IMR-90 (cell line): ENCODE results near the gene USP7. TPM values are rescaled to one million over a fixed set of nuclear protein-coding genes. Genes with fewer than 3 reads are reported as not detected.

ENCODE experiments used
- ATAC-seq: fragments of 200-7000 bp; cut with Tn5 transposase; 2 replicates; pipeline ENCODE4 v1.9.1; 2020; ENCODE audit warnings: low read depth, mild to moderate bottlenecking, moderate library complexity
- BruUV-seq: library from RNA; stranded (reverse); fragments of 400-500 nt; replicated peaks from 2 replicates; lab custom pipeline; 2021; lab: Mats Ljungman, UMichigan
- CTCF ChIA-PET: fragments of 300-600 bp; formaldehyde crosslinking; extraction: SDS; loops from one replicate; lab custom pipeline; 2021; ENCODE audit warnings: antibody characterized with exemption; lab: Yijun Ruan, JAX
- POLR2A ChIA-PET: fragments of 300-600 bp; sonication (Branson Sonifier 250); formaldehyde crosslinking; loops from one replicate; lab custom pipeline; 2022; ENCODE audit warnings: antibody characterized with exemption; ENCODE audit not compliant: unreplicated experiment; lab: Charles Lee
- DNase-seq: peaks from one replicate; pipeline ENCODE4 v3.0.0; 2013
- H2AFZ ChIP-seq: replicated peaks from 2 replicates; pipeline ENCODE3; 2013; ENCODE audit warnings: low read length, mild to moderate bottlenecking; ENCODE audit not compliant: poor library complexity
- H2AK5ac ChIP-seq: 2 replicates; pipeline ENCODE4 v1.6.1; 2013; ENCODE audit warnings: low read depth, low read length, inconsistent platforms
- H2AK9ac ChIP-seq: replicated peaks from 2 replicates; pipeline ENCODE3; 2013; ENCODE audit warnings: mild to moderate bottlenecking, low read depth, low read length, moderate library complexity; ENCODE audit not compliant: poor library complexity
- H2BK120ac ChIP-seq: 2 replicates; pipeline ENCODE4 v1.6.1; 2013; ENCODE audit warnings: low read depth, low read length, inconsistent platforms
- H2BK15ac ChIP-seq: 3 replicates; pipeline ENCODE4 v1.6.1; 2013; ENCODE audit warnings: low read depth, low read length, inconsistent platforms
- H2BK20ac ChIP-seq: 2 replicates; pipeline ENCODE4 v1.6.1; 2013; ENCODE audit warnings: low read depth, mild to moderate bottlenecking, inconsistent platforms, low read length, moderate library complexity
- H2BK5ac ChIP-seq: 2 replicates; pipeline ENCODE4 v1.6.1; 2013; ENCODE audit warnings: mild to moderate bottlenecking, low read depth, low read length, inconsistent platforms; ENCODE audit not compliant: poor library complexity, severe bottlenecking
- H3K14ac ChIP-seq: replicated peaks from 2 replicates; pipeline ENCODE4 v1.6.1; 2013; ENCODE audit warnings: low read depth, low read length, inconsistent platforms
- H3K18ac ChIP-seq: 2 replicates; pipeline ENCODE4 v1.6.1; 2013; ENCODE audit warnings: low read depth, low read length, control low read depth
- H3K23ac ChIP-seq: 2 replicates; pipeline ENCODE4 v1.6.1; 2013; ENCODE audit warnings: low read depth, low read length, inconsistent platforms
- H3K27ac ChIP-seq: 2 replicates; pipeline ENCODE4 v1.5.1; 2013; ENCODE audit warnings: mild to moderate bottlenecking, control low read depth, low read length; ENCODE audit not compliant: insufficient read depth
- H3K27me3 ChIP-seq: 2 replicates; pipeline ENCODE4 v1.6.1; 2013; ENCODE audit warnings: low read length; ENCODE audit not compliant: control insufficient read depth, insufficient read depth
- H3K36me3 ChIP-seq: 2 replicates; pipeline ENCODE4 v1.6.1; 2013; ENCODE audit warnings: low read length, mixed read lengths; ENCODE audit not compliant: control insufficient read depth, insufficient read depth
- H3K4ac ChIP-seq: 2 replicates; pipeline ENCODE4 v1.6.1; 2013; ENCODE audit warnings: low read depth, low read length, inconsistent platforms
- H3K4me1 ChIP-seq: 2 replicates; pipeline ENCODE4 v1.6.1; 2013; ENCODE audit warnings: low read length, mixed read lengths; ENCODE audit not compliant: control insufficient read depth, insufficient read depth
- H3K4me2 ChIP-seq: 2 replicates; pipeline ENCODE4 v1.6.1; 2013; ENCODE audit warnings: low read depth, mild to moderate bottlenecking, control low read depth, low read length, moderate library complexity
- H3K4me3 ChIP-seq: 2 replicates; pipeline ENCODE4 v1.5.1; 2013; ENCODE audit warnings: low read depth, mild to moderate bottlenecking, control low read depth, low read length, moderate library complexity; ENCODE audit not compliant: insufficient read depth
- H3K56ac ChIP-seq: 2 replicates; pipeline ENCODE4 v1.6.1; 2013; ENCODE audit warnings: low read length, inconsistent platforms; ENCODE audit not compliant: insufficient read depth; ENCODE audit errors: extremely low read depth
- H3K79me1 ChIP-seq, 2 experiments: 2 replicates each; pipeline ENCODE4 v1.6.1; 2013; ENCODE audit warnings: low read length in 2 of 2, inconsistent platforms in 1 of 2, low read depth in 1 of 2
- H3K9ac ChIP-seq: 2 replicates; pipeline ENCODE4 v1.6.1; 2013; ENCODE audit warnings: low read depth, low read length, control low read depth
- H3K9me1 ChIP-seq: 2 replicates; pipeline ENCODE4 v1.6.1; 2013; ENCODE audit warnings: low read length, inconsistent platforms; ENCODE audit not compliant: insufficient read depth
- H3K9me3 ChIP-seq: 2 replicates; pipeline ENCODE4 v1.6.1; 2013; ENCODE audit warnings: low read length; ENCODE audit not compliant: control insufficient read depth, insufficient read depth
- H4K20me1 ChIP-seq: 2 replicates; pipeline ENCODE4 v1.6.1; 2013; ENCODE audit warnings: low read length, inconsistent platforms; ENCODE audit not compliant: insufficient read depth
- H4K5ac ChIP-seq: 2 replicates; pipeline ENCODE4 v1.6.1; 2013; ENCODE audit warnings: mild to moderate bottlenecking, low read depth, low read length, control low read depth
- H4K8ac ChIP-seq, 2 experiments: 2 replicates each; pipeline ENCODE4 v1.6.1; 2013; ENCODE audit warnings: low read depth in 2 of 2, low read length in 2 of 2, control low read depth in 1 of 2, inconsistent platforms in 1 of 2
- H4K91ac ChIP-seq: 2 replicates; pipeline ENCODE4 v1.6.1; 2013; ENCODE audit warnings: low read depth, low read length, inconsistent platforms; ENCODE audit not compliant: insufficient read depth
- CEBPB ChIP-seq: IDR thresholded peaks from 2 replicates; pipeline ENCODE4 v1.6.1; 2012; ENCODE audit warnings: low read depth, low read length, improper control_type of control experiment
- ELK1 ChIP-seq: fragments of 150-350 bp; IDR thresholded peaks from 2 replicates; pipeline ENCODE4 v1.6.1; 2016; ENCODE audit warnings: low read depth, mild to moderate bottlenecking, low read length, moderate library complexity, borderline replicate concordance
- MAZ ChIP-seq: IDR thresholded peaks from 2 replicates; pipeline ENCODE4 v1.6.1; 2012; ENCODE audit warnings: low read depth, mild to moderate bottlenecking, low read length, improper control_type of control experiment, moderate library complexity, borderline replicate concordance
- NFE2L2 ChIP-seq: fragments of 150-350 bp; IDR thresholded peaks from 2 replicates; pipeline ENCODE4 v1.6.1; 2016; ENCODE audit warnings: low read depth, mild to moderate bottlenecking, low read length
- RAD21 ChIP-seq: IDR thresholded peaks from 2 replicates; pipeline ENCODE4 v1.6.1; 2012; ENCODE audit warnings: low read length, improper control_type of control experiment
- RCOR1 ChIP-seq: IDR thresholded peaks from 2 replicates; pipeline ENCODE4 v1.6.1; 2012; ENCODE audit warnings: mild to moderate bottlenecking, low read length, improper control_type of control experiment; ENCODE audit not compliant: insufficient replicate concordance
- SMC3 ChIP-seq: fragments of 150-350 bp; IDR thresholded peaks from 2 replicates; pipeline ENCODE4 v1.6.1; 2016; ENCODE audit warnings: low read depth, mild to moderate bottlenecking, antibody characterized with exemption, low read length, moderate library complexity
- WGBS, 2 experiments: methylation state at CpG; one replicate each; pipeline versions ENCODE4 v1.1.5 to v1.1.7; 2013; ENCODE audit warnings: missing lambda C conversion rate in 2 of 2; ENCODE audit not compliant: insufficient read length in 1 of 2; ENCODE audit errors: extremely low coverage in 2 of 2; 5-methylcytosine and 5-hydroxymethylcytosine counted together
- dilution Hi-C: fragments of 300-500 bp; cut with HindIII; formaldehyde crosslinking; loops from one replicate; pipeline ENCODE4 v1.14.3; 2018; ENCODE audit warnings: low sequenced_read_pairs; ENCODE audit not compliant: unreplicated experiment
- in situ Hi-C: fragments of 300-500 bp; cut with MboI; formaldehyde crosslinking; loops from 3 replicates; pipeline ENCODE4 v1.14.3; 2019; ENCODE audit warnings: low sequenced_read_pairs, inconsistent platforms, mixed read lengths
- intact Hi-C: fragments of 100-400 bp; cut with micrococcal nuclease; formaldehyde crosslinking; loops from 2 replicates; pipeline ENCODE4 v1.10.0; 2022
- polyA plus RNA-seq, 3 experiments: library from polyadenylated mRNA; depleted of rRNA; stranded (reverse); fragments of >200 nt; gene quantifications; 2 replicates each; pipeline ENCODE4 v1.2.3, GENCODE V29; 2012; ENCODE audit warnings: low replicate concordance in 1 of 3
- total RNA-seq: library from RNA; depleted of rRNA; stranded (reverse); fragments of >200 nt; gene quantifications from 2 replicates; pipeline ENCODE4 v1.2.3, GENCODE V29; 2012

USP7 gene
- total and polyA plus RNA-seq, 2 of the 4 experiments (the other 2 are of a cell fraction): 17.8 to 28.3 TPM

GRCh38 chr16:8912793-8913192 is 50.9 kb downstream of the USP7 start:
- DNase-seq (no peak), ATAC-seq (no peak)
- Histone ChIP-seq H3K4me1 (no peaks in the 10 kb centered on the region), H3K14ac (no peak overlapping the region), H4K91ac (no peak overlapping the region), H4K20me1 (peaks cover 20% of the 10 kb centered on the region), H3K9me3 (no peaks in the 10 kb centered on the region), H3K9ac (no peak overlapping the region), H3K4ac (no peak overlapping the region), H2AK9ac (no peak overlapping the region), H2BK5ac (no peak overlapping the region), H2AK5ac (no peak overlapping the region), H3K27ac (no peak overlapping the region), H3K18ac (no peak overlapping the region), H3K23ac (no peak overlapping the region), H2AFZ (no peak overlapping the region), H3K79me1 (peaks cover 40 to 56% of the 10 kb centered on the region in 2 experiments; a peak in 3 of 4 replicates), H4K8ac (no peak overlapping the region), H4K5ac (no peak overlapping the region), H3K9me1 (peaks cover 7% of the 10 kb centered on the region; the same call in 1 of the 2 replicates), H2BK120ac (no peak overlapping the region), H3K56ac (no peak overlapping the region), H3K4me2 (no peak overlapping the region), H3K27me3 (no peaks in the 10 kb centered on the region), H3K4me3 (no peak overlapping the region), H2BK20ac (no peak overlapping the region), H3K36me3 (peaks cover 48% of the 10 kb centered on the region), H2BK15ac (no peak overlapping the region)
- ChIA-PET CTCF (no interaction called here), POLR2A (no interaction called here)
- intact Hi-C loops: loop anchor here (5.0 kb wide), 1 partner anchor 35 kb away; no protein-coding TSS in a partner anchor
- dilution Hi-C loops: no loop called here
- no peak for TF ChIP-seq RCOR1
- TF ChIP-seq SMC3: no peak
- TF ChIP-seq MAZ: no peak
- no peak for TF ChIP-seq CEBPB
- no peak for TF ChIP-seq ELK1
- no peak for TF ChIP-seq NFE2L2
- TF ChIP-seq RAD21: no peak
- WGBS, 2 experiments: 100% methylated on average over 1 of the region's 4 CpGs; no CpG with 5 or more reads in 1 of the 2 experiments
- no TSS peak for BruUV-seq
- in situ Hi-C loops: no loop called here
